Small intestine (tissue), 7 donors: ENCODE data around the gene CENPA. TPM values are rescaled to one million over a fixed set of nuclear protein-coding genes. Genes with fewer than 3 reads are reported as not detected.

ENCODE experiments used
- DNase-seq, 2 donors: peaks; one replicate each; pipeline versions ENCODE4 v3.0.0 to v3.0.0-alpha.2; 2013
- FAIRE-seq: peaks from 2 replicates; lab custom pipeline; 2012; peaks lifted over from hg19 to GRCh38; lab: Jason Lieb, UNC
- H3K27ac ChIP-seq, 3 donors: one replicate each; pipeline ENCODE4 v1.5.1; 2013; ENCODE audit warnings: low read length in 2 of 3, mild to moderate bottlenecking in 2 of 3, control low read depth in 1 of 3, inconsistent platforms in 1 of 3, low read depth in 1 of 3, moderate library complexity in 1 of 3
- H3K27me3 ChIP-seq, 3 donors: one replicate each; pipeline ENCODE4 v1.6.1; 2013; ENCODE audit warnings: low read length in 3 of 3, inconsistent platforms in 1 of 3; ENCODE audit not compliant: control insufficient read depth in 3 of 3, insufficient read depth in 3 of 3
- H3K36me3 ChIP-seq, 3 donors: one replicate each; pipeline ENCODE4 v1.6.1; 2013; ENCODE audit warnings: low read length in 3 of 3, inconsistent platforms in 1 of 3, low read depth in 1 of 3, mild to moderate bottlenecking in 1 of 3, moderate library complexity in 1 of 3; ENCODE audit not compliant: control insufficient read depth in 3 of 3, insufficient read depth in 2 of 3
- H3K4me1 ChIP-seq, 3 donors: one replicate each; pipeline ENCODE4 v1.6.1; 2013; ENCODE audit warnings: low read length in 2 of 3, inconsistent platforms in 1 of 3, low read depth in 1 of 3, mild to moderate bottlenecking in 1 of 3, moderate library complexity in 1 of 3; ENCODE audit not compliant: control insufficient read depth in 3 of 3, insufficient read depth in 2 of 3
- H3K4me3 ChIP-seq, 3 donors: one replicate each; pipeline ENCODE4 v1.5.1; 2013; ENCODE audit warnings: low read length in 3 of 3, control low read depth in 1 of 3, inconsistent platforms in 1 of 3, low read depth in 1 of 3, mild to moderate bottlenecking in 1 of 3, moderate library complexity in 1 of 3
- H3K9me3 ChIP-seq, 2 donors: one replicate each; pipeline ENCODE4 v1.6.1; 2013; ENCODE audit warnings: low read depth in 1 of 2, low read length in 1 of 2; ENCODE audit not compliant: control insufficient read depth in 2 of 2, insufficient read depth in 1 of 2
- WGBS, 3 donors: extraction: QIAGEN DNeasy Blood & Tissue Kit; methylation state at CpG; one replicate each; pipeline ENCODE4 v1.1.7; 2013; 5-methylcytosine and 5-hydroxymethylcytosine counted together
- polyA plus RNA-seq, 4 donors: library from polyadenylated mRNA; stranded (reverse) in 3 of 4; unstranded in 1 of 4; fragments of 200-250 nt in 3 of 4; fragments of 120-200 nt in 1 of 4; gene quantifications; one replicate each; pipeline versions ENCODE4 v1.2.1 to v1.2.3, GENCODE V29; 2013
- donor health status: healthy with polysubstance abuse.
- donor health status: control.
- donor health status: control.
- donor health status: Bipolar disorder and iron deficiency.
- donor health status: healthy.

The CENPA gene
- polyA plus RNA-seq, 4 donors = 1.4 to 11.6 (median 3.2) TPM

DNA sequence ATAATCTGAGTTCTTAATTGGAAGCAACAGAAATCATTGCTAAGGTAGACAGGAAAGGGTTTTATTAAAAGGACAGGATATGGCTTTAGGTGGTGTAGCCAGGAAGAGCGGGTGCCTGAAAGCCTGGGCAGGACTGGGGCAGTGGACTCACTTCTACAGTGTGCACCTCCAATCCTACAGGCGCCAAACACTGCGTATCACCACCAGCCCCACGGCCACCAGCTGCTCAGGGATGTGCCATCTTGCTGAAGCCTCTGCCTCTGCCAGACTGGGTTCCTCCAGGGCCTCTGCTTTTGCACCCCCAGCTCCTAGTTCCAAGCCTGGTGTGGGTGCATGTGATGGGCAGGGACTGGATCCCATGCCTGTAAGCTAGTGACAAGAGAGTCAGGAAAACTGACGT, 32.4 kb downstream of the CENPA start:
- no peaks in the 10 kb centered on the region for H3K36me3 ChIP-seq
- no peak for FAIRE-seq
- WGBS, 3 donors = 76 to 78% (median 76%) methylated on average over 5 of the region's 5 CpGs
- DNase-seq = no peak
- no peak overlapping the region for H3K4me3 ChIP-seq
- no peaks in the 10 kb centered on the region for H3K4me1 ChIP-seq
- peaks cover 0 to 6% (median 0%) of the 10 kb centered on the region in 3 donors for H3K27me3 ChIP-seq
- H3K9me3 ChIP-seq = no peaks in the 10 kb centered on the region
- H3K27ac ChIP-seq = no peak overlapping the region

DNA sequence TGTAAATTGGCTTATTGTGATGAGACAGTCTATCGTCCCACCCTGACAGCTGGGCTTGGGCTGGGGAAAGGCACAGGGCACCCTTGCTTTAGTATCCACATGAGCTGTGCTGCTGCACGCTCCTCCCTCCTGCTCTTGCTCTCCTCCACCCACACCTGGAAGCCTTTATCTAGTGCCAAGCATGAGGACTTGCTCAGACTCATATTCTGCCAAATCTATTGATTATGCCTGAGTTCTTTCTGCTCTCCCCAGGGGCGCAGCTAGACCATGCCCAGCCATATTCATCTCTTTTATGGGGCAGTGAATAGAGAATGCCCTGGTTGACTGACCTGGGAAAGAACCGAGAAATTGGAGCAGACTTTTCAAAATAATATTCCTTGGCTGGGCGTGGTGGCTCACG, 33.1 kb downstream of the CENPA start:
- H3K4me1 ChIP-seq = no peaks in the 10 kb centered on the region
- FAIRE-seq (no peak), DNase-seq (no peak)
- no peak overlapping the region for H3K4me3 ChIP-seq
- H3K27me3 ChIP-seq = peaks cover 0 to 6% (median 0%) of the 10 kb centered on the region in 3 donors
- no peaks in the 10 kb centered on the region for H3K36me3 ChIP-seq
- H3K9me3 ChIP-seq = no peaks in the 10 kb centered on the region
- no peak overlapping the region for H3K27ac ChIP-seq
- WGBS, 3 donors = 52 to 83% (median 55%) methylated on average over 6 of the region's 6 CpGs

DNA sequence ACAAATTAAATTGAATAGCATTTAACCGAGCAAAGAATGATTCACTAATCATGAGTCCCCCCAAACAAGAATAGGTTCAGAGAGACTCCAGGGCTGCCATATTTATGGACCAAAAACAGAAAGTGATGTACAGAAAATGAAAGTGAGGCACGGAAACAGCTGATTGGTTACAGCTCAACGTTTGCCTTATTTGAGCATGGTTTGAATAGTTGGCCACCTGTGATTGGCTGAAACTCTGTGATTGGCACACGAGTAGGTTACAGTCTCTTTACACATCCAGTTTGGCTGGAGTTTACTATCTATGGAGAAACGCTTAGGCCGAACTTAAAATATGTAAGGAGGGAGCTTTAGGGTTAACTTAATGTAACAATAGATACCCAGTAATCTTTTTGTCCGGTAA, 35.1 kb downstream of the CENPA start:
- H3K4me3 ChIP-seq = no peak overlapping the region
- H3K9me3 ChIP-seq = no peaks in the 10 kb centered on the region
- peaks cover 0 to 6% (median 0%) of the 10 kb centered on the region in 3 donors for H3K27me3 ChIP-seq
- no peaks in the 10 kb centered on the region for H3K4me1 ChIP-seq
- FAIRE-seq (no peak), DNase-seq (no peak)
- 74 to 84% (median 76%) methylated on average over 7 of the region's 7 CpGs for WGBS, 3 donors
- H3K27ac ChIP-seq = no peak overlapping the region
- H3K36me3 ChIP-seq = no peaks in the 10 kb centered on the region

DNA sequence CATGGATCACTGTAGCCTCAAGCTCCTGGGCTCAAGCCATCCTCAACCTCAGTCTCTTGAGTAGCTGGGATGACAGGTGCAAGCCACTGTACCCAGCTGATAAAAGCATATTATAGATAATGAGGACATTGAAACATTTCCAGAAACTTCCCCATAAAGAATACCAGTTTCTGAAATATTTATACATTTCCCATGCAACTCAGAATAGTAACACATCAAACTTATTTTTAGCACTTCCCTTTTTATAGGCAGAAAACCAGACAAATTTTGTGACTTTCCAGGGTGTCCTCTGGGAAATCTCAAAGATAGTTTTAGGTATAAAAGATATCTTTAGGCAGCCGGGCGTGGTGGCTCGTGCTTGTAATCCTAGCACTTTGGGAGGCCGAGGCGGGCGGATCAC, 37.0 kb downstream of the CENPA start:
- Histone ChIP-seq H3K4me1 (no peaks in the 10 kb centered on the region), H3K4me3 (no peak overlapping the region), H3K9me3 (no peaks in the 10 kb centered on the region), H3K36me3 (no peaks in the 10 kb centered on the region), H3K27ac (no peak overlapping the region), H3K27me3 (peaks cover 0 to 6% (median 0%) of the 10 kb centered on the region in 3 donors)
- DNase-seq = no peak
- WGBS, 3 donors = 70 to 84% (median 79%) methylated on average over 6 of the region's 6 CpGs
- no peak for FAIRE-seq

DNA sequence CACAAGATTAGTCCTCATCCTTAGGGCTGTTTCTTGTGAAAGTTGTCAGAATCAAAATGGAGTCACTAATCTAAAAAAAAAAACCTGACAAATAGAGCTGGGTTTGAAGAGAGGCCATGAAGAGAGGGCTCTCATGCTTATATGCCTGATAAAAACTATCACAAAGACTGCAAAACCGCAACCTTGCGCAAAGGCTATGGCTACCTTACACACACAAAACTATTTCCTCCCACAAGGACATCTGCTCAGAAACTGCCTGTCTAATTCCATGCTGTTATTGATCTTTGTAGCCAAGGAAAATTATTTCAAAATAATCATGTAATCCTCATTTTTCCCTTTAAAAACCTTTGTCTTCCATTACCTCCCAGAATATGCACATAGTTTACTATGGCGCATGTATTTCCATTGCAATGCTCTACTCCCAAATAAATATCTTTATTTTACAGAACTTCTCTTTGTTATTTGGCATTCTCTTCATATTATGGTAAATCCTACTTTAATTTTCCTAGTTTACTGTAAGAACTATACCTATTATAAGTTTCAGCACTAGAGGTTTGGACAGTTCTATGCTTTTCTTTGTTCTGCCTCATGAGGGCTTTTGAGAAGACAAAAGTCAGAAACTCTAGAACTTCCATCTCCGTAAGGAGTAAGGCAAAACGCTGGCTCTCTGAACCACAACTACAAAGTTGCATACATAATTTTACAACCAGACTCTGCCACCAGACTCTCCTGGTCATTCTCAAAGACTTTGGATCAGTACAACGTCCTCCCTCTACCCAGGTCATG, 52.5 kb downstream of the CENPA start:
- no peaks in the 10 kb centered on the region for H3K36me3 ChIP-seq
- no peaks in the 10 kb centered on the region for H3K9me3 ChIP-seq
- no peak overlapping the region for H3K27ac ChIP-seq
- H3K27me3 ChIP-seq = peaks cover 0 to 12% (median 5%) of the 10 kb centered on the region in 3 donors
- WGBS, 3 donors = 47 to 64% (median 57%) methylated on average over 6 of the region's 6 CpGs
- DNase-seq (peak in 1 of 2 donors; percentile 26), FAIRE-seq (no peak)
- H3K4me1 ChIP-seq = no peaks in the 10 kb centered on the region
- H3K4me3 ChIP-seq = no peak overlapping the region

DNA sequence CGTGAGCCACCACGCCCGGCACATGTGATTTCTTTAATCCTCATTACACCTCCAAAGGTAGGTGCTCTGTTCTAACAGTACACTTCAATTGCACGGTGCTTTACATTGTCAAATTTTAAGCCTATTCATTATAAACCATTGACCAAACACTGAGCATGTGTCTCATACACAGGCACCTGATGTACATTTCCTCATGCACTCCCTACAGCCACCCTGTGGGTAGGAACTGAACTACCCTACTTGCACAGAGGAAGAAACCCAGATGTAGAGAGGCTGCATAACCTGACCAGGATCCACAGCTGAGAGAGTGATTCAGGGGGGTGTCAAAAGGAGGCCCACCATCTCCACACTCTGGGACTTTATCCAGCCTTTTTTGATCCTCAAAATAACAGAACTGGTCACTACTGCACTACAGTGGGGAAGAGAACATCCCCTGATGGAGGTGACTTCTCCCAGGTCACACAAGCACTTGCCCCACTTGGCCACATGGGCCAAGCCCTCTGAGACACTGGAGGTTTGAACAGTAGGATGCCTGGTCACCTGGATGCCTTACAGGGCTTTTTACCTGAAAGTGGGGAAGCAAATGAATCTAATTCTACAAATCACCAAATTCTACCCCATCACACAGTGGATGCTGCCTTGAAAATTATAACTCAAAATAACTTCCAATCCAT, 55.2 kb downstream of the CENPA start:
- H3K4me3 ChIP-seq = no peak overlapping the region
- H3K4me1 ChIP-seq = no peaks in the 10 kb centered on the region
- DNase-seq (no peak), FAIRE-seq (no peak)
- H3K27ac ChIP-seq = no peak overlapping the region
- no peaks in the 10 kb centered on the region for H3K9me3 ChIP-seq
- no peaks in the 10 kb centered on the region for H3K36me3 ChIP-seq
- peaks cover 2 to 23% (median 13%) of the 10 kb centered on the region in 3 donors for H3K27me3 ChIP-seq
- 43 to 81% (median 68%) methylated on average over 4 of the region's 4 CpGs for WGBS, 3 donors

DNA sequence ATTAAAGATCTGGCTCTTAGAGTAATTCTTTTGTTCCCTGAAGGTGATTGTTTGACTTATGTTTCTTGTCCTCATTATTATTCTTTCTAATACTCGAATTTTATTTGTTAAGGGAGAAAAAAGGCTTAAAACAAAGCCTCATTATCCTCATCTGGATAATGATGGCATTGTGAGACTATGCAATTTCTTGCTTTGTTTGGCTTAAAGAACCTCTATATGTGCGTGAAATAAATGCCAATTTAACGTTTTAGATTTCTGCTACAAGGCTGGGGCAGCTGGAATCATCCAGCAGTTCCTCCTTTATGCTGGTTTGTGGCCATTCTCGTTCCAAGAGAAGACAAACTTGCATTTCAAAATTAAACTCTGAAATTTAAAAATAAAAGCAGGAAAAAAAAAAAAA, 57.2 kb downstream of the CENPA start:
- no peak overlapping the region for H3K4me3 ChIP-seq
- no peak for DNase-seq
- H3K27ac ChIP-seq = no peak overlapping the region
- peaks cover 11 to 38% (median 24%) of the 10 kb centered on the region in 3 donors for H3K27me3 ChIP-seq
- no peak for FAIRE-seq
- 42 to 50% (median 42%) methylated on average over 4 of the region's 4 CpGs for WGBS, 3 donors
- H3K4me1 ChIP-seq = peaks cover 0 to 3% (median 0%) of the 10 kb centered on the region in 3 donors
- no peaks in the 10 kb centered on the region for H3K9me3 ChIP-seq
- no peaks in the 10 kb centered on the region for H3K36me3 ChIP-seq
